ENCODE measurements around the gene SKIC8.

The SKIC8 gene

DNA sequence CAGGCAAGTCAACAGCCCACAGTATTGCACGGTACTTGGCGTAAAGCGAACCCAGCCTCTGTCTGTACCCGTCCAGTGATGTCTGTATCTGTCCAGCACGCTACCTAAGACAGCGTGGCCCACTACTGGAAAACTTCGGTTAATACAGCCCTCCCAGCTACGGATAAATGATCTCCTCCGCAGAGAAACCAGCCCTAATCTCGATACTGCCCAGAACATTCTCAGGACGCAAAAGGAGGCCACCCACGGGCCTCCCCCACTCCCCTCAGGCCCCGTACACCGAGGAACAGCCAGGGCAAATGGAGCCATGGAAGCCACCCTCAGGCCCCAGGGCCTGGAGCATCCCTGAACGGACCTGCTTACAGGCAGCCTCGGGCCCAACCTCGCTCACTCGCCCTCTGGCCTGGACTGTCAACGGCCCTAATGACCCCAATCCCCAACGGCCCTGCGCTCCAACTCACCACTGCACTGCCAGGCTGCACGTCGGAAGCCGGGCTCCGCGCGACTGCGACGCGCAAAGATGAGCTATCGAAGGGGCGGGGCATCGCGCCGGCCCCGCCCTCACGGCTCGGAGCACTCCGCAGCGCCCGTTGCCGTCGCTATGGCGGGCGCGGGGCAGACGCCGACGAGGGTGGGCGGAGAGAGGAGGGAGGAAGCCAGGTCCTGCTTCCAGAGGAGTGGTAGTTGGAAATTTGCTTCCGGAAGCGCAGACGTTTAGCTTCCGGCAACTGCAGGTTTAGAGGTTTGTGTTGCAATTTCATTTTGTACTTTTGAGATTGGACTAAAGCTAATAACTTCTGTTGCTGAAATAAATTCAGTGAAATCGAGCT, at the start of gene SKIC8:
TSS of gene SKIC8 (minus strand) at position 509 of the 830 bp plus-strand sequence. CDS start 3,923 bp downstream, outside the sequence.
- DNase-seq (ENCODE audit: low read depth): peak; percentile 67
- H3K4me3 ChIP-seq (ENCODE audit: low read depth, low read length): peak within 1 kb of the TSS; percentile 100

DNA sequence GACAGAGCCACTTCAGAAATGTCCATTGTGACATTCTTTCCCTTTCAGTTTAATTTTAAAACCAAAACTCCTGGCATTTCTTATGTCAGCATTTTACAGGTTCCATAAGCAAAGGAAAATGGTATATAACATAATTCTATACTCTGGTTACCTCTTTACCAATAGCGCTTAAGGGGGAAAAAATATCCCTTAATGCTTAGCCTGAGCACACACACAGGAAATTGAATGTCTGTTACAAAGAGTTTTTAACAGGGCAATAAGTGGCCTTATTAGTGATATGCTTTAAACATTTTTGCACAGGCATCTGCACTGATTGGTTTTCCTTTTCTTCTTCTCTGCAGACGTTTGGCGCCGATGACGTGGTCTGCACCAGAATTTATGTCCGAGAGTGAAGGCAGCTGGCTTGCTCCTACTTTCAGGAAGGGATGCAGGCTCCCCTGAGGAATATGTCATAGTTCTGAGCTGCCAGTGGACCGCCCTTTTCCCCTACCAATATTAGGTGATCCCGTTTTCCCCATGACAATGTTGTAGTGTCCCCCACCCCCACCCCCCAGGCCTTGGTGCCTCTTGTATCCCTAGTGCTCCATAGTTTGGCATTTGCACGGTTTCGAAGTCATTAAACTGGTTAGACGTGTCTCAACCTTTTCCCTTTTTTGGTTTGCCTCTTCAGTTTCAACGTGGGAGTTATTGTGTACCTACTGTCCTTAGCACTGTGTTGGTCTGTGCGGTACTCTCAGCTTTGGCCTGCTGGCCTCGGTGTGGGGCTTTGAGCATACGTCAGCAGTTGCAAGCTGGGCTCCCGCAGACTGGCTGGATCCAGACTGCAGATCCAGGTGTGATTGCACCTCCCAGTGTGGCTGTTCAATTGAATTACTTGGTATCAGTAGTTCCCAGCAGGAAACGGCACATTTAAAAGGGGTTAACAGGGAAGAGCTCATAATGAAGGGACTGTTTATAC, 48.5 kb upstream of the SKIC8 start:
- no peak overlapping the region for H3K4me3 ChIP-seq (ENCODE audit: low read depth, low read length)
- peak; percentile 1 for DNase-seq (ENCODE audit: low read depth)

DNA sequence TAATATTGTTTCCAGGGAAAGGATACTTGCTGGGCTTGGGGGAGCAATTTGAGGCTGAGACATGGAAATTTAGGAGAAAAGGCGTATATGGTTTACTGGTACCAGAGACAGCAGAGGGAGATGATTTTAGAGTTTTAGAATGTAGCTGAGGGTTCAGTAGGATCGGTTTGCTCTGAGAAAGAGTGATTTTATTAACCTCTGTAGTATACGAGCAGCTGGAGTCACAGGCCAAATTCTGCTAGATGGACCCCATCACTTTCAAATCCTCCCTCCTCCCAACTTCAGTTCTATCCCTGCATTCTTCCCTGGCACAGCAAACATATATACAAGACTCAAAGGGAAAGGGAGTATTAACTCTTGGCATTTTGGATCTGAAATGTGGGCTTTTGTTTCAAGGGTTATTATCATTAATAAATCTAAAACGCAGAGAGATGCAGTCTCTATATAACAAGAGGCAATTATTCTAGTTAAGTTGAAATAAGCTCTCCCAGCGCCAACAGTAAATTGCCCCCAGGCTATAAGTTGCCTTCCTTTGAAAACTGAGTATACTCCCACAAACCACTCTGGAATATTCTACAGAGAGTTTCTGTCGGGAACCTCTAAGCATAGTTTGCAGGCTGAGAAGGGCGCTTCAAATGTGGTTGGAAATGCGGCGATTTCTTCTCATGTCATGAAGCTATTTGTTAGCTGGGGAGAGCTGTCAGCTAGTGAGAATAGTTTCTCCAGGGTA, 46.2 kb upstream of the SKIC8 start:
- no peak overlapping the region for H3K4me3 ChIP-seq (ENCODE audit: low read depth, low read length)
- no peak for DNase-seq (ENCODE audit: low read depth)

DNA sequence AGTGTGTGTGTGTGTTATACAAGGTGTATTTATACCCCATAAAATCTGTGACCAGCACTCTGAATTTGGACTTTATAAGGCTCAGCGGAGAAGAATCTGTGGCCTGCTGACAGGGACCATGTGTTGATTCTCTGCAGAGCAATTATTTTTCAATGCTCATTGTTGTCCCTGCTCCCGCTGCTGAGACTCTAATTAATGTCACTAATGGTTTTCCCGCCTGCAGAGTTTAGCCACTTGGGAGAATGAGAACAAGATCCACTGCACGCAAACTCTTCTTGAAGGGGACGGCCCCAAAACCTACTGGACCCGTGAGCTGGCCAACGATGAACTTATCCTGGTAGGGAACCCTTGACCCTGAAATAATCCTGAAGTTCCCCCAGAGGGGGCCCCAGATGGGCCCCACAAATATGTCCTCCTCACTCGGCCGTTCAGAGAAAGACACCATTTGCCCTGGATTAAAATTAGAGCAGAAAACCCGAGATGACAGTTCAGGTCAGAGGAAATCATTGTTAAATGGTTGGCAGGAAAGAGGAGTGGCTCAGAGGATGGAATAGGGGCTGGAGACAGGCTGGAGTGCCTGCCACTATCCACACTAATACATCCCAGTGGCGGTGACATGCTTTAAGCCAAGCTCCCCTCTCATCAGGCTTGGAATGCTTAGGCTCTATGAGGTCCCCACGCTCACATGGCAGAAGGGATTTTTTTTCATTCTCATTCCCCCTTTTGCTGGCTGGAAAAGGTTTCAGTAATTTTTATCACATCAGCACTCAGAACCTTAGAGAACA, 44.1 kb upstream of the SKIC8 start:
- DNase-seq (ENCODE audit: low read depth): no peak
- H3K4me3 ChIP-seq (ENCODE audit: low read depth, low read length): no peak overlapping the region

DNA sequence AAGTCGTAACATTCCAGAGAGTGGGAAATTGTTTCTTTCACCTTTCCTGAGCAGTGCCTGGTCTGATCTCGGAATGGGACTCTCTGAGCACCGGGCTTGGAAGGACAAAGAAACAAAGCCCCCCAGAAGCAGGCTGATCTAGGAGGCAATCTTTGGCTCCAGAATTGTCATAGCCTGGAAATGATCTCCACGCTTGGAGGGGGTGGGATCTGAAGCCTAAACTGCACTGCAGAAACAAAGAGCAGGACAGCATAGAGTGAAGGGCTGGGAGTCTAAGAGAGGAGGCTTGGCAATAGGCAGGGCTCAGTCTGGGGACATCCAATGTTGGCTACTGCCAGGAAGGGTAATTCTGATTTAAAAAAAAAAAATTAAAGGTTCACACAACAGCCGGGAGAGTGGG, 42.6 kb upstream of the SKIC8 start:
- H3K4me3 ChIP-seq (ENCODE audit: low read depth, low read length): no peak overlapping the region
- no peak for DNase-seq (ENCODE audit: low read depth)

DNA sequence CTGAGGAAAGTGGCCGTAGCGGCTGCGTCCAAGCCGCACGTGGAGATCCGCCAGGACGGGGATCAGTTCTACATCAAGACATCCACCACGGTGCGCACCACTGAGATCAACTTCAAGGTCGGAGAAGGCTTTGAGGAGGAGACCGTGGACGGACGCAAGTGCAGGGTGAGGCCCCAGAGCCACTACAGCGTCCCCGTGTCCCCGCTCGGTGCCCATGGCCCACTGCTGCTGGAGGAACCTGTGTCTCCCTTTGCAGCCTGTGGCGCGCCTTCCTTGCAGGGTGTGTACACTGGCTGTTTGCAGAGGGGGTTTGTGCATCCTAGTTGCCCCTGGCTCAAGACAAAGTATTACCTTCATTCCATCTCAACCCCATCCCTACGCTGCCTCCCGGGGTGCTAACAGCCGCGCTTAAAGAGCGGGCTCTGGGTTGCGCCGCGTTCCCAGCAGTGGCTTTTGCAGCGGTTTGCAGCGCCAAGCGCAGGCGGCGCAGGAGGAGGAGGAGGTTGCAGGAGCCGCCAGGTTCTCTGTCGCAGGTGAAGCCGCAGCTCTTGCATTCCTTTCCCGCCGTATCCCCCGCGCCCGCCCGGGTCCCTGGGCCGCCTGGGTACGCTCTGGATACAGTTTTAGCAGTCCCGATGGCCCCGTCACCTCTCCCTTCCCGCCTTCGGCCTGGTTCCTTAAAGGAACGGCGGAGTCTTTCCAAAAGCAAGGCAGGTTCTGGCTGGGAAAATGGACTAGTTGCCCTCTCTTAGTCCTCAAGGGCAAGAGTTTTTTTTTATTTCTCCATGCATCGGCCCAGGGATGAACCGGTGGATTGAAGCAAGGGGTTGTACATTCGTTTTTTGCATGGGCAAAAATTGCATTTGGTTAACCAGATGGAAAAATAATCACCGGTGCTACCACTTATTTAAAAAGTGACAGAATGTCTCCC, 41.9 kb upstream of the SKIC8 start:
- DNase-seq (ENCODE audit: low read depth): no peak
- no peak overlapping the region for H3K4me3 ChIP-seq (ENCODE audit: low read depth, low read length)

DNA sequence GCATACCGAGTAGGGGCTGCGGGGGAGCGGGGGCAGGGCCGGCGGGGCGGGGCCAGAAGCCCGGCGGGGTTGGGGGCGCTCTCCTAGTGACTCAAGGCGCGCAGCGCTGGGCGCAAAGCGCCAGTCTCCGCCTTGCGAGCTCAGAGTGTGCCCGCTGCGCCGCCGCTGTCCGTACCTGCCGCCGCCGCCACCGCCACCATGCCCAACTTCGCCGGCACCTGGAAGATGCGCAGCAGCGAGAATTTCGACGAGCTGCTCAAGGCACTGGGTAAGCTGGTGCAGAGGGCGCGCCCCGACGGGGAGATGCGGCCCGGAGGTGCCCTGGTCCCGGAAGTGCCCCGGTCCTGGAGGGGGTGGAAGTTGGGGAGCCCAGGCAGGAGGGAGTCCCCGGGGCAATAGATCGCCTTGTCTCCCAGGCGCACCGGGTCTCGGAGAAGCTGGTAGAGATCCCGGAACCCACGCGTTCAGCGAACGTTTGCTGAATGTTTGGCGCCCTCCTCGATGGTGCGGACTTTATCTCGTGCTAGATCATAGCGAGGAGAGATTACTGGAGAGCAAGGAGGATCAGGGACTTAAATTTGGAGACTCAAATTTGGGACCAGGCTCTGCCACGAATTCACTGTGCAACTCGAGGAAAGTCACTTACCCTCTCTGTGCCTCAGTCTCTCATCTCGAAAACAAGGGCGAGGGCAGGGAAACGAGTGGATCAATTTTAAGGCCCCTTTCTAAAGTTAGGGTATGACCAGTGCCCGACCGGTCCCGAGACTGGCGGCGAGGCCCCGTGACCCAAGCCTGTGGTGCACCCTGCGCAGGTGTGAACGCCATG, 41.0 kb upstream of the SKIC8 start, which contains the start of gene CRABP1:
TSS of gene CRABP1 (plus strand) at position 123 of the 826 bp plus-strand sequence. CDS start at position 199, 76 bp downstream.
- no peak within 1 kb of the TSS for H3K4me3 ChIP-seq (ENCODE audit: low read depth, low read length)
- no peak for DNase-seq (ENCODE audit: low read depth)

DNA sequence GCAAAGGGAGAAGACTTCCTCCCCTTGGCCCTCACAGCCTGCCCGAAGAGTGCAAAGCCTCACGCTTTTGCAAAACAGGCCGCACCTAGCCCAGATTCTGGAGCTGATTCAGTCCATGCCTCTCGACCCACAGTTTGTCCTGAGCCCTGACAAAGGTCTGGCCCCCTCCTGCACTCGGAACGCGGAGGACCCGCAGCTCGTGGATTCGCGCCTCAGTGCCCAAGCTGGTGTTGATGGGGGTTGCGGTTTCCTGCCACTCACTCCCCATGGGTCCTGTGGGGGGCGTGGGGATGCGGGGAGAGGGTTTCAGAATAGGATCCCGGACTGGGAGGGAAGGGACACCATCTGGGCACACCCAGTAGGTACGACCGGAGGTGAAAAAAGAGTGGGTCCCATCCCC, 40.1 kb upstream of the SKIC8 start:
- DNase-seq (ENCODE audit: low read depth): no peak
- H3K4me3 ChIP-seq (ENCODE audit: low read depth, low read length): no peak overlapping the region

DNA sequence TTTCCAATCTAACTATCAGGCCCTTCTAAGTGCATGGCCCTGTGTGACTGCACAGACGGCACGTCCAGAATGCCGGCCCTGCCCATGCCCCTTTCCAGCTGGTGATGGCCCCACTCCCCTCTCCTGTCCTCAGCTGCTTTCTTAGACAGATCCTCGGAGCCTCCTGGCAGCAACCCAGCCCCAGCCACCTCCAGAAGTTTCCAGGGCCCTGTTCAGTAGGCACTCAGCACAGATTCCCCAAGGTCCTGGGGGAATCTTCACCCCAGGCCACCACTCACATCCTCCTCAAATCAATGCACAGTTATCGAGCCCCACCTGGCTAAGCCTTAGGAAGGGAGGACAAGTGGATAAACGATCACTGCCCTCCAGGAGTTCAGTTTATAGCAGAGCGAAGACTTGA, 39.4 kb upstream of the SKIC8 start:
- H3K4me3 ChIP-seq (ENCODE audit: low read depth, low read length): no peak overlapping the region

DNA sequence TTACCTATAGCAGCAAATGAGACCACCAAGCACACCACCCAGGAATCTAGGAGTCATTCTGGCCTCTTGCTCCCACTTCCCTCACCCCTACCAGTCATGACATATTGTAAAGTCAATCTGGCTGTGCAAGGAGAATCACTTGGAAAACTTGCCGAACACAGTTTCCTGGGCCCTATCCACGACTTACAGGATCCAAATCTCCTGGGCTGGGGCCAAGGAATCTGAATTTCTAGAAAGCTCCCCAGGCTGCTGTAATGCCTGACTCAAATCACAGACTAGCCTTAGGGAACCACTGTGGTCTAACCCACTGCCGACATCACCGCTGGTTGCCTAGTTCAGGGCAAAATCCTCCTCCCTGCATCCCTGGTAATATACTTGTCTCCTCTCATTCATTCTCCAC, 36.6 kb upstream of the SKIC8 start:
- H3K4me3 ChIP-seq (ENCODE audit: low read depth, low read length): no peak overlapping the region

More for the DNA sequence above, 39.4 kb upstream of the SKIC8 start:
- DNase-seq (ENCODE audit: low read depth): no peak

DNA sequence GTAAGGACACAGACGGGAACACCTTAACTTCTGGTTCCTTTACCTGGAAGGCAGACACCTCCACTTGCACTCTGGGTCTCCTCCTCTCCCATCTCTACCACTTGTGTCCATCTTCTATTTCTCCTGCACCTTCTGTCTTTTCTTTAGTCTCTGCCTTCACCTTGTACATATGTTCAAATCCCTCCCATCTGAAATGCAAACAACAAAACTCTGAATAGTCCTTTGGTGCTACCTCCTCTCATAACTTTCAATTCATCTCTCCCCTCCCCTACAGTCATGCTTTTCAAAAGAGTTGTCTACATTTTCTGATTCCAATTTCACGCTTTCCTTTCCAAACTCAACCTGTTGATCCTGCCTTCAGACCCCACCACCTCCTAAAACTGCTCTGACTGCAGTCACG, 35.4 kb upstream of the SKIC8 start:
- no peak for DNase-seq (ENCODE audit: low read depth)
- no peak overlapping the region for H3K4me3 ChIP-seq (ENCODE audit: low read depth, low read length)

More for the DNA sequence above, 36.6 kb upstream of the SKIC8 start:
- no peak for DNase-seq (ENCODE audit: low read depth)

DNA sequence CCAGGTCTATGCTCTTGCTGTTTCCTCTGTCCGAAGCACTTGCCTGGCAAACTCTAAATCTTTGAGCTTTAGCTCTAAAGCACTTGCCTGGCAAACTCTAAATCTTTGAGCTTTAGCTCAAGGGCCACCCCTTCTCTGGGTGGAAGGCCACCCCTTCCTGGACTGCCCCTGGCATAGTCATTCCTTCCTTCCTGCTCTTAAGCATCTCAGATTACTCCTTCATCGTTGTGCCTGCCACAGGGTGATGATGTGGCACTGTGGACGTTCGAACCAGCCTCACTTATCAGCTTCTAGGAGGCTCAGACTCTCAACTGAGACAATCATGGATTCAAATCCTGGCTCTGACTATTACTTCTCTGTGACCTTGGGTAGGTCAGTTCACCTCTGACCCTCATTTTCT, 30.2 kb upstream of the SKIC8 start:
- H3K4me3 ChIP-seq (ENCODE audit: low read depth, low read length): no peak overlapping the region
- DNase-seq (ENCODE audit: low read depth): no peak

DNA sequence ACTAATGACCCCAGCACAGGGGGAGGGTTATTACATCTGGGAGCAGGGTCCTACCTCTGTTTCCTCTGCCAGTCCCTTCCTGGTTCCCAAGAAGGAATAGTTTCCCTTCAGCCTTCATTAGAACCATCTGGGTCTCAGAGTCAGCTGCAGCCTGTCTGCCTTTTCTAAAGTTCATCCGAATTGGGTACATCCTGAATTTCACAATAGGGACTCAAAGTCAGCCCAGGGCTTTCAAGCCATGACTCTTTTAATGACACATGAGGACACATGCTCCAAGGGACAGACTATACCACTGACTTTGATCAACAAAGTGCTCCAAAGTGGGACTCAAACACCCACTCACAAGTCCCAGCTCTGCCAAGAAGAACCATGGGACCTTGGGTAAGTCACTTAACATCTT, 28.1 kb upstream of the SKIC8 start:
- DNase-seq (ENCODE audit: low read depth): no peak

DNA sequence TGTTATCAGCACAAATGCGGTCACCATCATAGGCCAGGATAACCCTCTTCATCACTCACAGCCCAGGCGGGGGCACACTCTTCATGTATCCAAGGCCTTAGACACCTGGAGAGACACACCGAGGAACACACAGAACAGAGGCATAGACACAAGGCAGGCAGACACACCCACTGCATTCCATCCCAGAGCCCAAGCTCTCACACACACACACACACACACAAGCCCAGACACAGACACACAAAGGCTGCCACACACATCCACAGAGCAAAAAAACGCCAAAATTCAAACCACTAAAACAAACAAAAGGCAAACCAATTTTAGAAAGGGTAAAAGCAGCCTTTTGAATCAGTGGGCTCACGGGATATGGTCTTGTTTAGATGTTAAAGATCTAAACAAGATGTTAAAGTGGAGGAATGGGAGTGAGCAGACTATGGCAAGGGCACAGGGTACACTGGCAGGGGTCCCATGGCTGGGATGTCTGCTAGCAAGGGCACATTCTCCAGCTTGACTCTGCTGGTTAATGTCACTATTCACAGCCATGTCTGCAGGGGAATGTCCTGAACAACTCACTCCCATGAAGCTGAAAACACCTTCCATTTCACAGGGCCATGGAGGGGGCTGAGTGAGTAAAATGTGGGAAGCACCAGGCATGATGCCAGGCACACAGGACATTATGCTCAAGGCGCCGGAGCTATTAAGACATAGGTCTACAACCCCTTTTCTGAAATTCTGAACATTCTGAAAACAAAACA, 25.9 kb upstream of the SKIC8 start:
- DNase-seq (ENCODE audit: low read depth): no peak
- no peak overlapping the region for H3K4me3 ChIP-seq (ENCODE audit: low read depth, low read length)

More for the DNA sequence above, 28.1 kb upstream of the SKIC8 start:
- H3K4me3 ChIP-seq (ENCODE audit: low read depth, low read length): no peak overlapping the region

DNA sequence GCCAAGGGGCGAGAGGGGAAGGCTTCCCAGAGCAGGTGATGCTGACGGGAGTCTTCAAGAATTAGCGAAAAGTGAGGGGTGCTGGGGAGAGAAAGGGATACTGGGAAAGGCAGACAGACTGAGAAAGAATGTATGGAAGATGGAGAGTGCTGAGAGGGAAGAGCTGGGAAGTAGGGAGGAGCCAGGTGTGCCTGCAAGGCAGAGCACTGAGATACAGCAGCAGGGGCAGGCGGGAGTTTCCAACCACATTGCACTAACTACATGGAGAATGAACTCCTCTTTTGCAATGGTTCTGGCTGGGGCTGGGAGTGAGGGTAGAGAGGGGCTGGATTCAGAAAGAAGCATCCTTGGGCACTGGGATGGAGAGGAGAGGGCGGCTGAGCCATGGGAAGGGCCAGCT, 24.7 kb upstream of the SKIC8 start:
- no peak overlapping the region for H3K4me3 ChIP-seq (ENCODE audit: low read depth, low read length)
- DNase-seq (ENCODE audit: low read depth): no peak

DNA sequence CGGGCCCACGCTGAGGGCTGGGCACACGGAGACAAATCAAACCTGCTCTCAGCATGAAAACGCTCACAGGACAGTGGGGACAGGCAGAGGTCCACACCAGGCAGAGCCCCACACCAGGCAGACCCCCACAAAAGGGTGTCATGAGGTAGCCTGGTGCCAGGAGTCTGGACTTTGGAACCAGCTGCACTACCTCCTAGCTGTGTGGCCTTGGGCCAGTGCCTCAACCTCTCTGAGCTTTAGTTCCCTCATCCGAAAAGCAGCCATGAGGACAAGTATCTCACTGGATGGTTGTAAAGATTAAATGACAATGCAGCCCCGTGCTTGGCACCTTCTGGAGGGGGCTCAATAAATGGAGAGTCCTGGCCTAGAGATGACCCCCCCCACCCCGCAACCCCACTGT, 24.3 kb upstream of the SKIC8 start:
- no peak overlapping the region for H3K4me3 ChIP-seq (ENCODE audit: low read depth, low read length)
- no peak for DNase-seq (ENCODE audit: low read depth)

All from skeletal muscle cell (primary cell).